Activated T-helper 1 cell treated with Interleukin-2 at 50 U/mL for 16 hours (primary cell): Measurements from ENCODE around the gene ANKRD55.
"Not testable (repeated sequence)": the region's sequence is repeated elsewhere in the genome, so short reads cannot be mapped to it uniquely, and the experiment has no call there.

Experiments used
- DNase-seq: peaks from one replicate; pipeline ENCODE4 v3.0.0-alpha.2; 2020; ENCODE audit warnings: low read depth

ANKRD55 gene

GRCh38 chr5:56168066-56168478, 65.1 kb downstream of the ANKRD55 start:
- DNase-seq = no peak

- no peak for DNase-seq
Measured at GRCh38 chr5:56167519-56167918, 65.6 kb downstream of the ANKRD55 start.

GRCh38 chr5:56166671-56167385, 66.3 kb downstream of the ANKRD55 start:
- no peak for DNase-seq

GRCh38 chr5:56164376-56164775, 68.8 kb downstream of the ANKRD55 start:
- DNase-seq = no peak

- no peak for DNase-seq
Measured at GRCh38 chr5:56161927-56162326, 71.2 kb downstream of the ANKRD55 start.

GRCh38 chr5:56161439-56161823, 71.7 kb downstream of the ANKRD55 start:
- DNase-seq = no peak

- DNase-seq = no peak
Measured at GRCh38 chr5:56160723-56161438, 72.2 kb downstream of the ANKRD55 start.

GRCh38 chr5:56159521-56159947, 73.6 kb downstream of the ANKRD55 start:
- no peak for DNase-seq

GRCh38 chr5:56158331-56158960, 74.7 kb downstream of the ANKRD55 start:
- DNase-seq = no peak

GRCh38 chr5:56157191-56157621, 75.9 kb downstream of the ANKRD55 start:
- not testable (repeated sequence) for DNase-seq

- DNase-seq = not testable (repeated sequence)
Measured at GRCh38 chr5:56156585-56157190, 76.4 kb downstream of the ANKRD55 start.

- no peak for DNase-seq
Measured at GRCh38 chr5:56155992-56156584, 77.0 kb downstream of the ANKRD55 start.

GRCh38 chr5:56154732-56155484, 78.2 kb downstream of the ANKRD55 start:
- DNase-seq = no peak

- DNase-seq = no peak
Measured at GRCh38 chr5:56152437-56152836, 80.7 kb downstream of the ANKRD55 start.

GRCh38 chr5:56150756-56151155, 82.4 kb downstream of the ANKRD55 start:
- DNase-seq = not testable (repeated sequence)

- DNase-seq = no peak
Measured at GRCh38 chr5:56148453-56148971, 84.6 kb downstream of the ANKRD55 start.

GRCh38 chr5:56147659-56148230, 85.4 kb downstream of the ANKRD55 start:
- no peak for DNase-seq

GRCh38 chr5:56147106-56147505, 86.0 kb downstream of the ANKRD55 start:
- no peak for DNase-seq

- no peak for DNase-seq
Measured at GRCh38 chr5:56146674-56147073, 86.5 kb downstream of the ANKRD55 start.

- no peak for DNase-seq
Measured at GRCh38 chr5:56145511-56145910, 87.6 kb downstream of the ANKRD55 start.

- no peak for DNase-seq
Measured at GRCh38 chr5:56145106-56145505, 88.0 kb downstream of the ANKRD55 start.
